Muscle of leg (tissue), 11 donors: ENCODE data around the gene DHRS1. TPM values are rescaled to one million over a fixed set of nuclear protein-coding genes. Genes with fewer than 3 reads are reported as not detected.
"Not testable (repeated sequence)": the region's sequence is repeated elsewhere in the genome, so short reads cannot be mapped to it uniquely, and the experiment has no call there.

Experiments used
- DNase-seq: peaks from one replicate; pipeline ENCODE4 v3.0.0; 2013
- H3K27ac ChIP-seq: one replicate; pipeline ENCODE4 v1.5.1; 2013; ENCODE audit warnings: mild to moderate bottlenecking, low read length, control low read depth
- H3K27me3 ChIP-seq: one replicate; pipeline ENCODE4 v1.6.1; 2013; ENCODE audit warnings: low read length; ENCODE audit not compliant: control insufficient read depth, insufficient read depth
- H3K36me3 ChIP-seq: one replicate; pipeline ENCODE4 v1.6.1; 2013; ENCODE audit warnings: low read length; ENCODE audit not compliant: control insufficient read depth, insufficient read depth
- H3K4me1 ChIP-seq: one replicate; pipeline ENCODE4 v1.6.1; 2013; ENCODE audit warnings: low read length; ENCODE audit not compliant: control insufficient read depth, insufficient read depth
- H3K4me3 ChIP-seq: one replicate; pipeline ENCODE4 v1.5.1; 2013; ENCODE audit warnings: low read length, control low read depth
- H3K9me3 ChIP-seq: replicated peaks from 2 replicates; pipeline ENCODE4 v1.6.1; 2013; ENCODE audit warnings: low read depth, low read length; ENCODE audit not compliant: control insufficient read depth
- WGBS: methylation state at CpG from one replicate; pipeline ENCODE4 v1.1.5; 2013; ENCODE audit warnings: missing lambda C conversion rate; ENCODE audit not compliant: insufficient coverage; 5-methylcytosine and 5-hydroxymethylcytosine counted together
- polyA plus RNA-seq, 8 donors: library from polyadenylated mRNA; unstranded; fragments of 120-200 nt; gene quantifications; one replicate each; pipeline versions ENCODE4 v1.2.1 to v1.2.3, GENCODE V29; 2013; ENCODE audit warnings: inconsistent platforms in 1 of 8, low replicate concordance in 1 of 8; ENCODE audit not compliant: insufficient read length in 8 of 8, insufficient read depth in 1 of 8
- total RNA-seq: library from RNA; stranded (reverse); fragments of 120-200 nt; gene quantifications from one replicate; pipeline ENCODE4 v1.2.4, GENCODE V29; 2013

Gene DHRS1
- total and polyA plus RNA-seq, 9 donors: 6.9 to 24.5 (median 16.7) TPM

DNA sequence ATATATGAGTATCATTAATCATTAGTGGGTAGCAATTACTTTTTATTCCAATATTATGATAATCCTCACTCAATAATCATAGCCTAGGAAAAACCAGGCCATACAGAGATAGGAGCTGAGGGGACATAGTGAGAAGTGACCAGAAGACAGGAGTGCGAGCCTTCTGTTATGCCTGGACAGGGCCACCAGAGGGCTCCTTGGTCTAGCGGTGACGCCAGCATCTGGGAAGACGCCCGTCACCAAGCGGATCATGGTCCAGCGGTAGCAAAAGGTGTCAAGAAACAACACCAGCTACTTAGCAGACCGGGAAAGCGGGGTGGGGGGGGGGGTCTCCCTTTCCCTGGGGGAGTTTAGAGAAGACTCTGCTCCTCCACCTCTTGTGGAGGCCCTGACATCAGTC is 28.3 kb upstream of the DHRS1 start:
- H3K4me3 ChIP-seq, H3K27ac ChIP-seq, H3K36me3 ChIP-seq, H3K9me3 ChIP-seq: not testable (repeated sequence)
- Histone ChIP-seq H3K27me3 (peaks cover 21% of the 10 kb centered on the region), H3K4me1 (peaks cover 16% of the 10 kb centered on the region)
- WGBS: 0% methylated on average over 1 of the region's 9 CpGs
- DNase-seq: peak; percentile 41

DNA sequence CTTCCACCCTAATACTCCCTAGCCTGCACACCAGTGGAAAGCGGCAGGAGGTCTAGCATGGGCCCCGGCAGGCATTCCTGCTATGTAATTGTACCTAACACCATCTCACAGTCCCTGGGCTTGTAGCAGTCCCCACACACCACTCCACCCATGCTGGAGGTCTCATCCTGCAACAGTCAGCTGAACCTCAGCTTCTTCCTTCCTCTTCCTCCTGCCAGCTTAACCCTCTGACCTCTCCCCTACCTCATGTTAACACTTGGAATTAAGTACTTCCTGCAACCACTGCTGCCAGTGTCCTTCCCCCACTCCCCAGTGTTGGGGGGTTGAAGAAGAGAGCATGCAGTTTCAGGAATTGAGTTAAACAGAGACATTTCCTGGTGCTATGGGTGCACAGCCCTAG is 27.7 kb upstream of the DHRS1 start:
- peaks cover 10% of the 10 kb centered on the region for H3K4me1 ChIP-seq
- H3K9me3 ChIP-seq: no peaks in the 10 kb centered on the region
- H3K27me3 ChIP-seq: peaks cover 15% of the 10 kb centered on the region
- no peak overlapping the region for H3K27ac ChIP-seq
- no peaks in the 10 kb centered on the region for H3K36me3 ChIP-seq
- H3K4me3 ChIP-seq: no peak overlapping the region
- peak; percentile 39 for DNase-seq
- 58% methylated on average over 2 of the region's 2 CpGs for WGBS

DNA sequence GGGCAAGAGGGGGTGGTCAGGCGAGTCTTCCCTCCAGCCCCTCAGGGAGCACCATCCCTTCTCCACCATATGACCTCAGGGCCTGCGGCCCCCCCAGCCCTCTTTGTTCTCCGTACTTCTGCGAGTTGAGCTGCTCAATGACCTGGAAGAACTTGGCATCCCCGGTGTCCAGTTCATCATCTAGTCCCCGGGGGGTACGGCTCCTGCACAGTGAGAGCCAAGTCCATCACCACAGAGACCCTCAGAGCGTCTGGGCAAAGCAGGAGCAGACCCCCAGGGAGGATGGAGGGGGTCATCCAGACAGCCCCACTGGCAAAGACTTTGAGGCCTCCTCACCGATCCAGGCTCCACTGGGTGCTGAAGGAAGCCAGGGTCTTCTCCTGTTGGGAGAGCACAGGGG is 26.4 kb upstream of the DHRS1 start:
- H3K27ac ChIP-seq: no peak overlapping the region
- no peaks in the 10 kb centered on the region for H3K9me3 ChIP-seq
- peaks cover 4% of the 10 kb centered on the region for H3K4me1 ChIP-seq
- no peak overlapping the region for H3K4me3 ChIP-seq
- 66% methylated on average over 8 of the region's 9 CpGs for WGBS
- H3K27me3 ChIP-seq: peaks cover 3% of the 10 kb centered on the region
- no peak for DNase-seq
- H3K36me3 ChIP-seq: no peaks in the 10 kb centered on the region

DNA sequence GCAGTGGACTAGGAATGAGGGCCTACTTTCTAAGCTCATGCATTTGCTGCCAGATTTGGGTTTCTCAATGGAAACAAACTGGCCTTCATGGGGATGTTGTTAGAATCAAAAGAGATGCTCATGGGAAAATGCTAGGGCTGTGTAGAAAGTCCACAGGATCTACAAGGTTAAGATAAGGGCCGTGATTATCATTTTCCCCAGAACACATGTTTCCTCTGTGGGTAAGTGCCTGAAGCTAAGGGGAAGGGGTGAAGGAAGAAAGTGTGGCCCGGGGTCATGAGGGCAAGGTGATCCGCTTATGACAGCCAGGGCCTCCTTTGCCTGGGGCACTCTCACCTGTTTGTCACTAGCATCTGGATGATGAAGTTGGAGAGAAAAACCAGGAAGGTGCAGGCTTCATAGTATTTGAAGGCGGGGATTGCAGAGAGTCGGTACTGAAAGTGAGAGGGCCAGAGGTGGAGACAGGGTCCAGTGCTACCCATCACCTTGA is 25.5 kb upstream of the DHRS1 start:
- no peaks in the 10 kb centered on the region for H3K36me3 ChIP-seq
- no peak for DNase-seq
- no peak overlapping the region for H3K4me3 ChIP-seq
- no peak overlapping the region for H3K27ac ChIP-seq
- no peaks in the 10 kb centered on the region for H3K9me3 ChIP-seq
- no peaks in the 10 kb centered on the region for H3K27me3 ChIP-seq
- peaks cover 4% of the 10 kb centered on the region for H3K4me1 ChIP-seq
- WGBS: 63% methylated on average over 4 of the region's 5 CpGs

DNA sequence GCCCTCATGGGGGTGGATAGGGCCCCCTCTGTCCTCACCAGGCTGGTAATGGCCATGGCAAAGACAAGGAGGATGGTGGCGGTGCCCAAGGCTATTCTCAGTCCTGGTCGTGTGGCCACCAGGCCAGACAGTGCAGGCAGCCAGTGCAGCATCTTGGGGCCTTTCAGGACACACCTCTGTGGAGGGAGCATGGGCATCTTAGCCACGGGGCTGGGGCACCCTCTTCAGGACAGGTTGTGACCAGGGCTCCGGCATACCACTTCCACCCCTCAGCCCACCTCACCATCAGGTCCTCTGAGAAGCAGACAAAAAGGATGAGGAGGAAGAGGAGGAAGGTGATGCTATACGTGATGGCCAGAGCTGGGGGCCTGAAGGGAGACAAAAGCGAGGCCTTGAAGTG is 24.4 kb upstream of the DHRS1 start:
- DNase-seq: no peak
- H3K9me3 ChIP-seq: no peaks in the 10 kb centered on the region
- no peaks in the 10 kb centered on the region for H3K36me3 ChIP-seq
- no peak overlapping the region for H3K27ac ChIP-seq
- 67% methylated on average over 4 of the region's 6 CpGs for WGBS
- H3K27me3 ChIP-seq: peaks cover 7% of the 10 kb centered on the region
- no peak overlapping the region for H3K4me3 ChIP-seq
- peaks cover 4% of the 10 kb centered on the region for H3K4me1 ChIP-seq

DNA sequence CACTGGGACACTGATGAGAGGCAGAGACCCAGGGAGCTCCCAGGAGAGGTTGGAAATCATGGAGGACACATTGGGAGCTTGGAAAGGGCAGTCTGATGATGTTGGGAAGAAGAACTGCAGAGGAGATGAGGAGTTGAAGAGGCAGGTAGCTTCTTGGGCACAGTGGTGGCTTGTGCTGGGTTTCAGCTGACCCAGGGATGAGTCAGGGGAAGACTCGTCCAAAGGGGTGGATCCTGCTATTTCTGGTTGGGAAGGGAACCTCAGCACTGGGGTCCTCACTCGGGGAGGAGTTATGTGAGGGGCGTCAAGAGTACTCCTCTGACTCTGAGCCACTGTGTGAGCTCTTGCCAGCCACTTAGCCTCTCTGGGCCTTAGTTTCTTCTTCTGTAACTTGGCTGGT is 23.8 kb upstream of the DHRS1 start:
- H3K27me3 ChIP-seq: peaks cover 14% of the 10 kb centered on the region
- H3K4me3 ChIP-seq: no peak overlapping the region
- WGBS: 34% methylated on average over 3 of the region's 3 CpGs
- H3K4me1 ChIP-seq: peaks cover 4% of the 10 kb centered on the region
- no peak for DNase-seq
- no peaks in the 10 kb centered on the region for H3K9me3 ChIP-seq
- no peaks in the 10 kb centered on the region for H3K36me3 ChIP-seq
- no peak overlapping the region for H3K27ac ChIP-seq

DNA sequence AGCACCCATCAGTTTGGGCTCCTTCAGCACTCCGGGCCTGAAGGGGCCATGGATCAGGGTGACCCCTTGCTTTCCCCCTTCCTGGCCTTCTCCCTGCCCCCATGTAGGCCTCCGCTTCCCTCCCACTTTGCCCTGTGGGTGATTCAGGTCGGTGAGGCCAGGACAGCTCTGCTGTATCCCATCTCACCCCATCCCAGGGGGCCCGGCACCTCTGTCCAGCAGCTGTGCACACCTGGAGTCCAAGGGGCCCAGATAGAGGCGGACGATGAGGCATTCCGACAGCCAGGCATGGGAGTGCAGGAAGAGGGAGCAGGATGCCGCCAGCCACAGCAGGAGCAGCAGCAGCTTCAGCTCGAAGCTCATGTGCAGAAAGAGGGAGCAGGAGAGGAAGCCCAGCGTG is 23.1 kb upstream of the DHRS1 start:
- no peak overlapping the region for H3K27ac ChIP-seq
- peaks cover 18% of the 10 kb centered on the region for H3K27me3 ChIP-seq
- H3K4me1 ChIP-seq: peaks cover 4% of the 10 kb centered on the region
- DNase-seq: no peak
- no peak overlapping the region for H3K4me3 ChIP-seq
- H3K9me3 ChIP-seq: no peaks in the 10 kb centered on the region
- WGBS: 37% methylated on average over 6 of the region's 10 CpGs
- H3K36me3 ChIP-seq: no peaks in the 10 kb centered on the region

DNA sequence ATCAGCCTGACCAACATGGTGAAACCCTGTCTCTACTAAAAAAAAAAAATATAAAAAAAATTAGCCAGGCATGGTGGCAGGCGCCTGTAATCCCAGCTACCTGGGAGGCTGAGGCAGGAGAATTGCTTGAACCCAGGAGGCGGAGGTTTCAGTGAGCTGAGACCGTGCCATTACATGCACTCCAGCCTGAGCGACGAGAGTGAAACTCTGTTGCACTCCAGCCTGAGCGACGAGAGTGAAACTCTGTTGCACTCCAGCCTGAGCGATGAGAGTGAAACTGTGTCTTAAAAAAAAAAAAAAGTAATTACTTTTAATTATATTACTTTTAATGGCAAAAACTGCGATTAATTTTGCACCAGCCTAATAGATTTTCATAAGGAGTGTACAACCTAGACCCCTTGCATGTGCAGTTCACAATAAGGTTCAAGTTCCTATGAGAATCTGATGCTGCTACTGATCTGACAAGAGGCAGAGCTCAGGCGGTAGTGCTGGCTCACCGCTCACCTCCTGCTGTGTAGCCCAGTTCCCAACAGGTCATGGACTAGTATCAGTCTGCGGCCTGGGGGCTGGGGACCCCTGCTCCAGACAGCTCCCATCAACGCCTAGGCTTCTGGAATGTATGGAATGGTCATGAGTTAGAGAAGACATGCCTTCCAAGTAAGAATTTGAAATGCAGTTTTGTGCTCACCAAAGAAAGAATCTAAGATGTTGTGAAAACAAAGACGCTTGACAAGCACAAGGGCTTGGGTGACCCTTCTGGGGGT is 21.8 kb upstream of the DHRS1 start:
- Histone ChIP-seq H3K27ac (no peak overlapping the region), H3K27me3 (peaks cover 27% of the 10 kb centered on the region), H3K4me1 (no peaks in the 10 kb centered on the region), H3K9me3 (no peaks in the 10 kb centered on the region), H3K36me3 (no peaks in the 10 kb centered on the region), H3K4me3 (no peak overlapping the region)
- WGBS: 73% methylated on average over 7 of the region's 14 CpGs
- DNase-seq: no peak

DNA sequence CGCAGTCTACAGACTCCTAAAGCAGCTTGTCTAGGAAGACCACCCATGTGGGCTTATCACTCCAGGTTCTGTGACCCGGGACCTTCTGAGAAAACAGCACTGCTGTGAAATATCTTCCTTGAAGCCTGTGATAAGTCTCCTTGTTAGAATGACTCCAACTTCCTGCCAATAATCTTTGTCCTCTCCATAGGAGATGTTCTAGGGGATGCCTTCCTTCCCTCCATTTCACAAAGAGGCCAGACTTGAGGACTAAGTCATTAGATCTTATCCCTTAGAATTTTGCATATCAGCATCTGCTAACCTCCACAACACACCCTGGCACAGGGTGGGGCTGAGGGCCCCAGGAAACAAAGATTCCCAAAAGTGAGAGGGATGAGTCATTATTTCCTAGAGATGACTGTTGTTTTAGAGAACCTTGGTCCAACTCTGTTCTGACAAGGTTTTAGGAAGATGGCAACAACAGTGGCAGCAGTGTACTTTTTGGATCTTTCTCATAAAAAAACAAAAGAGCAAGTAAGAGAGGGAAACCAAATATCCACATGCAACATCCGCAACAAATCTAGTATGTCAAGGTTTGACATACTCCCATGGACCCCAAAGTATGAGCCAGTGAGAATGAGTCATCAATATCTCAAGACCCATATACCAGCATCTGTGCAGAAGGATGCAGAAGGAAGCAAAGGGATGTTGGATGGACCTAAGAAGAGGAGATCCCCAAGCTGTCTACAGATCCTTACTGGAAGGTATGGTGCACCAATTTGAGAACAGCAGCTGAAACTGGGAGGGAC is 17.8 kb upstream of the DHRS1 start:
- DNase-seq: no peak
- Histone ChIP-seq H3K27ac (no peak overlapping the region), H3K36me3 (no peaks in the 10 kb centered on the region), H3K4me1 (peaks cover 20% of the 10 kb centered on the region), H3K27me3 (peaks cover 43% of the 10 kb centered on the region), H3K4me3 (no peak overlapping the region), H3K9me3 (no peaks in the 10 kb centered on the region)
- WGBS: 90% methylated on average over 1 of the region's 3 CpGs

DNA sequence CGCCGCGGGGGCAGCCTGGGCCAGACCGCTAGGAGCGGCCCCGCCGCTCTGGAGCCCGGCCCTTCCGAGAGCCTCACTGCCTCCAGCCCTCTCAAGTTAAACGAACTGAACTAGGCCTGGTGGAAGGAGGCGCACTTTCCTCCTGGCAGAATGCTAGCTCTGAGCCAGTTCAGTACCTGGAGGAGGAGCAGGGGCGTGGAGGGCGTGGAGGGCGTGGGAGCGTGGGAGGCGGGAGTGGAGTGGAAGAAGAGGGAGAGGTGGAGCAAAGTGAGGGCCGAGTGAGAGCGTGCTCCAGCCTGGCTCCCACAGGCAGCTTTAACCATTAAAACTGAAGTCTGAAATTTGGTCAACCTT is 17.0 kb upstream of the DHRS1 start:
- peaks cover 27% of the 10 kb centered on the region for H3K4me1 ChIP-seq
- WGBS: 49% methylated on average over 12 of the region's 18 CpGs
- H3K4me3 ChIP-seq: no peak overlapping the region
- peaks cover 43% of the 10 kb centered on the region for H3K27me3 ChIP-seq
- no peak for DNase-seq
- H3K9me3 ChIP-seq: no peaks in the 10 kb centered on the region
- H3K36me3 ChIP-seq: no peaks in the 10 kb centered on the region
- H3K27ac ChIP-seq: no peak overlapping the region
